GM21447 (cell line): ENCODE measurements around the gene DMD.

Source experiments
- ATAC-seq: cut with Tn5 transposase; IDR thresholded peaks from one replicate; pipeline ENCODE4 v1.9.1; 2021; ENCODE audit not compliant: unreplicated experiment

Gene DMD

GRCh38 chrX:33045245-33045644, 166.1 kb downstream of the DMD start:
- no peak for ATAC-seq

DNA sequence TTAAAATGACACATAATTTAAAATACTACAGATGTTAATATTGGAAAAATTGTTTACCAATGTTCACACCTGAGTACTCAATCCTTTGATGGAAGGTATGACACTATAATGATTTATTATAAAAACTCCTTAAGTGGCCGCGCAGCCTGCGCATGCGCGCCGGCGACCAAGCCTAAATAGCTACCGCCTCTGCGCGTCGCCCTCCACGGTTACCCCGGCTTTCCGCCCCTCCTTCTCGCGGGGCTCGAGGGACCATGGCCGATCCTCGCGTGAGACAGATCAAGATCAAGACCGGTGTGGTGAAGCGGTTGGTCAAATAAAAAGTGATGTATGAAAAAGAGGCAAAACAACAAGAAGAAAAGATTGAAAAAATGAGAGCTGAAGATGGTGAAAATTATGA, 170.2 kb downstream of the DMD start:
- ATAC-seq = no peak

GRCh38 chrX:33032700-33033099, 178.6 kb downstream of the DMD start:
- no peak for ATAC-seq

DNA sequence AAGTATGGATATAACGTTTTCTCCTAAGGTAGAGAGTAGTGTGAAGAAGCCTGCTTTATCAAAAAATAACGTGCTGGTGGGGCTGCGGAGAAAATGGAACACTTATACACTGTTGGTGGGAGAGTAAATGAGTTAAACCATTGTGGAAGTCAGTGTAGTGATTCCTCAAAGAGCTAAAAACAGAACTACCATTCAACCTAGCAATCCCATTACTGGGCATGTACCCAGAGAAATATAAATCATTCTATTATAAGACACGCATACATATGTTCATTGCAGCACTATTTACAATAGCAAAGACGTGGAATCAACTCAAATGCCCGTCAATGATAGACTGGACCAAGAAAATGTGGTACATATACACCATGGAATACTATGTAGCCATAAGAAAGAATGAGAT, 196.4 kb downstream of the DMD start:
- no peak for ATAC-seq

- no peak for ATAC-seq
Measured at GRCh38 chrX:33014086-33014485, 197.3 kb downstream of the DMD start.

GRCh38 chrX:33001107-33001506, 210.2 kb downstream of the DMD start:
- ATAC-seq = no peak

DNA sequence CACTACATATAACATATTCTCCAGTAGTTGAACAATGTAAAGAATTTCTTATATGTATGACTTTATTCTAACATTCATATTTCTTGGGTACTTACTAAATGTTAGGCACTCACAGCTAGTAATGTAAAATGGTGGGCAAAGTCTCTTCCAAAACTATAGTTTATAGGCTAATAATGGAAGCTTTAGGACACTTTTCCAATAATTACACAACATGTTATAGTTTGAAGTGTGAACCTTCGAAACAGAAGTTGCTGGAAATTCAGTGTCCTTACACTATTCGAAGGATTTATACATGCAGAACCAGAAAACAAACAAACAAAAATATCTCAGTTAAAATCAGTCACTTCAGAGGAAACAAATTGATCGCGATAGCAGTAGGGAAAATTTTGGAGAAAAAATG, 212.6 kb downstream of the DMD start:
- ATAC-seq = no peak

- ATAC-seq = no peak
Measured at GRCh38 chrX:32995427-32995826, 215.9 kb downstream of the DMD start.

GRCh38 chrX:32987142-32987541, 224.2 kb downstream of the DMD start:
- no peak for ATAC-seq

GRCh38 chrX:32985544-32985943, 225.8 kb downstream of the DMD start:
- no peak for ATAC-seq

GRCh38 chrX:32966821-32967355, 244.5 kb downstream of the DMD start:
- no peak for ATAC-seq

DNA sequence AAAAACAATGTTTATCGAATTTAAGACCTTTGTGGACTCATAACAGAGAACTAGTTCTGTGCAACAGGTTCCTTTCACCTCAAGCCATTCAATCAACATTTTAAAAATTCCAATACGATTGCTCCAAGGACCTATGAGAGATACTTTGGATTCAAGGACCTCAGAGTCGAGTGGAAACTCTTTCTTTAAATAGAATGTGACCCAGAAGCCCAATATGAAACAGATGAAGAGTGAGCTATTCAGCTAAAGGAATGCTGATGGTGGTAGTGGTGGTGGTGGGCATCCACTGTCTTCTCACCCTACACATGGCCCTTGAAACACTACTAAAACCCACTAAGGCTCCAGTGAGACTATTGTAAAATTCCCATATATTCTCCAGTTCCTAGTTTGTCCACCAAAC, 257.2 kb downstream of the DMD start:
- no peak for ATAC-seq

GRCh38 chrX:32948130-32948529, 263.2 kb downstream of the DMD start:
- ATAC-seq = no peak

GRCh38 chrX:32937043-32937442, 274.3 kb downstream of the DMD start:
- no peak for ATAC-seq

GRCh38 chrX:32933548-32933947, 277.8 kb downstream of the DMD start:
- no peak for ATAC-seq

DNA sequence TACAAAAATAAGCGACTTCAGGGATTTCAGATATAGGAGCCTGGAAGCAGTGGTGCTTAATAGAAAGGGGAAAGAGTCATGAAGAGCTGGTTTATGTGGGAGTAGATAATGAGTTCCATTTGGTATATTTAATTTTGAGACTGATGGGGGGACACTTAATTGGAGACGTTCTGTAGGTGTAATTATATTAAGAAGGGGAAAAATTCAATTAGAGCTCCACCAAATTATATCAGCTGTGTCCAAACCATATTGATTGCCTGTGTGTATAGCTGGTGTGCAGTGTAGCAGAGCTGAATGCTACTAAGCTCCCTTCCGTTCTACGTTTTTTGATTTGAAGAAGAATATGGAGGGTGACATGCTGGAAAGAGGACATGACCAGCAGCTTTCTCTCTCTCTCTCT, 282.3 kb downstream of the DMD start:
- ATAC-seq = no peak

DNA sequence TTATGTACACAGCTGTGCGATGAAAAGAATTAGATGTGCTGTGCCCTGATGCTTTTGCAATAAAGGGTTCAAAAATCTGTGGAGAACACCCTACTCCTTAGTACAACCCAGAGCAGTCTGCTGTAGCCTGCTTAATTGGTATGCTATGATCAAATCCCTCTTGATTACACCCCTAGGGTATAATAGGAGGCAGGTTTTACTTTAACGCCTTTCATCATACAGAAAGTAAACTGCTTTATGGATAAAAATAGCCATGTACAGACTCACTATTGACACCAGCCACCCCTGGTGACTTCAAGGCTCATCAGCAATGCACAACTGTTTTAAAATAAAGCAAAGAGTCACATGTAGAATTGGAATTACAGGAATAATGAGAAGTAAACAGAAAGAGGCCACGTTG, 315.3 kb downstream of the DMD start:
- no peak for ATAC-seq

- ATAC-seq = no peak
Measured at GRCh38 chrX:32894679-32895078, 316.7 kb downstream of the DMD start.

DNA sequence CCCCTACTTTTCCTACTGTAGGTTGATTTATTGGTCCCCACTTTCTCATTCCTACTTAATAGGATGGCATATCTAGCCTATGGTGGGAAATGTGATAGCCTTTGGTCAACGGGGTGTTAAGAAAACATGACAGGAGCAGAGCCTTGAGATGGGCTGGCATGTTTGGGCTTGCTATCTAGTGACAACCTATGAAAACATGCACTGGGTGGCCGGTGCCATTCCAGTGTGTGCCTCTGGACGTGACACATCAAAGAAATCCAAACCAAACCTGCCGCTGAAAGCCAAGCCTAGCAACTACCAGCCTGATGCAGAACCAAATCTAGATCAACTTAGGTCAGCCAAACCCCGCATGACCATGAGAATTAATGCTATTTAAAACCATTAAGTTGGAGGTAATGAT, 317.6 kb downstream of the DMD start:
- ATAC-seq = no peak

- ATAC-seq = no peak
Measured at GRCh38 chrX:32877592-32877991, 333.8 kb downstream of the DMD start.

- no peak for ATAC-seq
Measured at GRCh38 chrX:32874839-32875238, 336.5 kb downstream of the DMD start.

- ATAC-seq = no peak
Measured at GRCh38 chrX:32873786-32874185, 337.6 kb downstream of the DMD start.

DNA sequence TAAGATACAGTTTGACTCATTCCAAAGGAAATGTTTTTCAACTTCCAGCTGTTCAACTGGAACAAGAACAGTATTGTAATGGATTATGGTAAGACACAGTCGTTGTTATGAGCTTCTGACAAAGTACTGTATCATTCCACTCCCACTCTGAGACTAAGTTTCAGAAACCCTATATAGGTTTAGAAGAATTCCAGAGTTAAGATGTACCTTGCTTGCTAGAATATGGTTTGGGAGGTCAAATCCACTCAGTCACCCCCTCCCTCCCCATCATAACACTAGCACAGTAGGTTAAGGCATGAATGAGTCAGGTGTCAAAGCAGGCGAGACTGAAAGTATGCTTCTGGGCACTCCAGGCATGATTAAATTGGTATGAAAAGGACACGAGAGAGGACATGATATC, 339.7 kb downstream of the DMD start:
- no peak for ATAC-seq

DNA sequence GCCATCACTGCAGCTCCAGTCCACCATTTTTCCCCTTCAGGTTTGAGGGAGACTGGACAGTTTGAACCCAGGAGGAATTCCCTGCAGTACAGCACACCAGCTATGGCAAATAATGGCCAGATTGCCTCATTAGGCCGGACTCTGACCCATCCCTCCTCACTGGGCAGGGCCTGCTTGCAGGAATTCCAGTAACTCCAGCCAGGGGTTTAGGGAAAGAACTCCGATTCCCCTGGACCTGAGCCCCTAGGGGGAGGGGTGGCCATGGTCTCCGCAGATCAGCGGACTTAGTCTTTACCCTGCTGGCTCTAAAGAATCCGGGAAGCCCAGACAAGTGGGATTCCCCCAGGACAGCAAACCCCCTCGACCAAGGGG, 342.8 kb downstream of the DMD start:
- ATAC-seq = no peak
